Spleen (tissue), 7 donors: ENCODE results near the gene PADI2.
A peak's percentile ranks its signal among the peaks of the same experiment; 100 is the strongest.

ENCODE experiments used
- CTCF ChIP-seq, 11 experiments: fragments of 200-600 bp in 7 of 11; fragments of 450-650 bp in 4 of 11; sonication (generic) in 4 of 11; IDR thresholded peaks in 8 of 11; conservative IDR thresholded peaks in 3 of 11; 1 replicate in 7 of 11; 2 replicates in 4 of 11; pipeline versions ENCODE4 v1.4.0 to v1.8.0; 2016 to 2021; ENCODE audit warnings: antibody characterized with exemption in 11 of 11, inconsistent platforms in 4 of 11, mild to moderate bottlenecking in 1 of 11
- POLR2A ChIP-seq, 3 donors: fragments of 450-650 bp; IDR thresholded peaks; one replicate each; pipeline ENCODE4 v1.5.1; 2017; ENCODE audit warnings: antibody characterized with exemption in 3 of 3, mild to moderate bottlenecking in 1 of 3
- POLR2AphosphoS5 ChIP-seq, 3 donors: sonication (generic); formaldehyde crosslinking; IDR thresholded peaks; one replicate each; pipeline ENCODE4 v1.5.1; 2017; ENCODE audit warnings: antibody characterized with exemption in 3 of 3
- donor health status: DM: no; HTN: no; CAD: no; lungs with moderate emphysema.
- donor health status: DM: no; HTN: no; CAD: no.
- donor health status: DM: no; HTN: no; CAD: no.

DNA sequence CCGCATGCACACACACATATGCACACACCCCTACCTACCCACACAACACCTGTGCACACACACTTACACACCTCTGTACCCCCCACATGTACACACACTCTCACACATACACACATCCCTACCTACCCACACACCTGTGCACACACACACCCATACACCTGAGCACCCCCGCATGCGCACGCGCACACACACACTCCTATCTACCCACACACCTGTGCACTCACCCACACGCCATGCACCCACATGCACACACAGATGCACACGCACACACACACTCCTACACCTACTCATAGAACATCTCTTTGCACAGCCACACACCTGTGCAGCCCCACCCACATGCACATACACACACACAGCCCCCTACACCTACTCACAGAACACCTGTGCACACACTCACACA is 15.5 kb upstream of the PADI2 start:
- TF ChIP-seq CTCF (IDR thresholded peaks at IDR 0.05 in 8 of 11, conservative IDR thresholded peaks at IDR 0.05 in 3 of 11) (peak in 1 of 11 experiments; percentile 5), POLR2A (IDR thresholded peaks at IDR 0.05) (no peak), POLR2AphosphoS5 (IDR thresholded peaks at IDR 0.05) (no peak)
